ENCODE measurements around the gene PIGH. TPM values are rescaled to one million over a fixed set of nuclear protein-coding genes. Genes with fewer than 3 reads are reported as not detected.

The PIGH gene
- total RNA-seq, 1 donor from 2014 or later: 18.3 TPM

DNA sequence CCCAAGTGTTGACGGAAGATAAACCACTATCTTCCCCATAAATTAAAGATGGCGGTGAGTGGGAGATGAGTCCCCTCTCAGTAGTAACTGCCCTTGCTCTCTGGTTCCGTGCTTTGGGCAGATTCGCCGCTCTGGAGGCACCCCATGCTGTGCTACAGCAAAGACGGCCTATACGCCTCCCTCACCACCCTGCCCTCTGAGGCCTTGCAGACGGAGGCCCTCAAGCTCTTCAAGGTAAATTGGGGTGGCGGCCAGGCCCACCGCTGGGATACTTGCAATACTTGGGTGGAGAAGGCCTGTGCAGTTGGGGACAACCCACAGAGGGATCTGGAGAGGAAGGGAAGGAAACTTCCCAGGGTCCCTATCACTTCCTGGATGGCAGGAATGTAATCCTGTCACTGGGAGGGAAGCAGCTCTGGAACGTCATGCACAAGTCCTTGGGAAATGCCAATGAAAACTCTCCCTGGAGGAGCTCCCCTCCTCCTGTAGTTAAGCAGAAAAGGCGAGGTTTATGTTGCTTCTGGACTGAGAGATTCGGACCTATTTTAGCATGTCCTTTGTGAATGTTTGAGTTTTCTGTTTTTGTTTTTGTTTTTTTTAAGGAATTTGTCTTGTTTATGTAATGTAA is 22.8 kb downstream of the PIGH start:
- no peaks in the 10 kb centered on the region for H3K36me3 Mint-ChIP-seq (ENCODE audit: unreplicated experiment)

DNA sequence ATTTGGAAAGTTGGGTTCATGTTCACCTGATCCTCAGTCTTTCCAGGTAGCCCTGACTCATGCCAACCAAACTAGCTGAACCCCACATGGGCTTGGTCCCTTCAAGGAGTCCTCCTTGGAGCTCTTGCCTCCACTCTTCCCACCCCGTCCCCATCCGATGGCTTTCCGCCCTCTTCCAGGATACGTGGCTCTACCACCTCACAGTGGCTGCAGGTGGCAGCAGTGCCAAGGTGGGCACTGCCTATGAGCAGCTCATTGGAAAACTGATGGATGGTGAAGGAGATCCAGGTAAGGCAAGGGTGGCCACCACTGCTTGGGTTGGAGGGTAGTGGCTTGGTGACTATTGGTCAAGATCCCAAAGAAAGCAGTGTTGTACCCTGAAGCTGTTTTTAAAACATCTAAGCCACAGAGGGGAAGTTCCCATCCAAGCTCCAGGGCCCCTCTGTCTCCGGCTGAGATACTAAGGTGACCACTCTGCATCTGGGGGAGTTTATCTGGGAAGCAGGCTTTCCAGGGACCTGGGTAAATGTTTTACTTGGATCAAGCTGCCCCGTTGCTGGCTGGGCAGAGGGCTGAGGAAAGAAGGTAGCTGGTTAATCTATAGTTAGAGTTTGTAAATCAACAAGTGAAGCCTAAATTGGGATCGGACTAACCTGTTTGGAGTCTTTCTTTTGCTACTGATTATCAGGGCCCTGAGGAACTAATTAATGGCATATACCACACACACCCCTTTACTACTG is 23.7 kb downstream of the PIGH start:
- TF ChIP-seq, protein P1, sequence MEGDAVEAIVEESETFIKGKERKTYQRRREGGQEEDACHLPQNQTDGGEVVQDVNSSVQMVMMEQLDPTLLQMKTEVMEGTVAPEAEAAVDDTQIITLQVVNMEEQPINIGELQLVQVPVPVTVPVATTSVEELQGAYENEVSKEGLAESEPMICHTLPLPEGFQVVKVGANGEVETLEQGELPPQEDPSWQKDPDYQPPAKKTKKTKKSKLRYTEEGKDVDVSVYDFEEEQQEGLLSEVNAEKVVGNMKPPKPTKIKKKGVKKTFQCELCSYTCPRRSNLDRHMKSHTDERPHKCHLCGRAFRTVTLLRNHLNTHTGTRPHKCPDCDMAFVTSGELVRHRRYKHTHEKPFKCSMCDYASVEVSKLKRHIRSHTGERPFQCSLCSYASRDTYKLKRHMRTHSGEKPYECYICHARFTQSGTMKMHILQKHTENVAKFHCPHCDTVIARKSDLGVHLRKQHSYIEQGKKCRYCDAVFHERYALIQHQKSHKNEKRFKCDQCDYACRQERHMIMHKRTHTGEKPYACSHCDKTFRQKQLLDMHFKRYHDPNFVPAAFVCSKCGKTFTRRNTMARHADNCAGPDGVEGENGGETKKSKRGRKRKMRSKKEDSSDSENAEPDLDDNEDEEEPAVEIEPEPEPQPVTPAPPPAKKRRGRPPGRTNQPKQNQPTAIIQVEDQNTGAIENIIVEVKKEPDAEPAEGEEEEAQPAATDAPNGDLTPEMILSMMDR (IDR thresholded peaks at IDR 0.05): no peak
- Mint-ChIP-seq H3K9me3 (ENCODE audit: unreplicated experiment) (no peaks in the 10 kb centered on the region), H3K27ac (ENCODE audit: unreplicated experiment) (no peak overlapping the region)

More for the DNA sequence above, 22.8 kb downstream of the PIGH start:
- no peaks in the 10 kb centered on the region for H3K4me1 Mint-ChIP-seq (ENCODE audit: unreplicated experiment)
- TF ChIP-seq, protein P1 (IDR thresholded peaks at IDR 0.05): no peak
- no peak for DNase-seq (ENCODE audit: extremely low spot score, unreplicated experiment)
- no peaks in the 10 kb centered on the region for H3K27me3 Mint-ChIP-seq (ENCODE audit: unreplicated experiment)
- no peak overlapping the region for H3K27ac Mint-ChIP-seq (ENCODE audit: unreplicated experiment)
- H3K4me3 Mint-ChIP-seq (ENCODE audit: unreplicated experiment): no peak overlapping the region
- H3K9me3 Mint-ChIP-seq (ENCODE audit: unreplicated experiment): no peaks in the 10 kb centered on the region

DNA sequence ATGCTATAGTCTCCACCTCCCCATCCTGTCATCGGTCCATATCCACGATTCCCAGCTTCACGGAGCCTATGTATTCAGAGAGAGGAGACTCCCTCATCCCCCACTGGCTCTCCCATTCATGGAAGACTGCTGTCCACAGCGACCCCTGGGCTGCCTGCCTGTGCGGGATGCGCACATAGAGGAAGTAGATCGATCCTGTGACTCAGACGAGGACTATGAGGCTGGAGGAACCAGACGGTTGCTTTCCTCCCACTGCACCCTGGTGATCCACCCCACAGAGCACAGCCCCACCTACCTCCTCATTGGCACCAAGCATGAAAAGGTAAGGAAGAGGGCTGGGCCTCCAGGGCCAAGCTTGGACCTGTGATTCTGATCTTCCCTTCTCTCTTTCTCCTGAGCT is 24.4 kb downstream of the PIGH start:
- Mint-ChIP-seq H3K27ac (ENCODE audit: unreplicated experiment) (no peak overlapping the region), H3K4me3 (ENCODE audit: unreplicated experiment) (no peak overlapping the region), H3K4me1 (ENCODE audit: unreplicated experiment) (no peaks in the 10 kb centered on the region), H3K36me3 (ENCODE audit: unreplicated experiment) (no peaks in the 10 kb centered on the region), H3K9me3 (ENCODE audit: unreplicated experiment) (no peaks in the 10 kb centered on the region), H3K27me3 (ENCODE audit: unreplicated experiment) (peaks cover 3% of the 10 kb centered on the region)
- TF ChIP-seq, protein P1 (IDR thresholded peaks at IDR 0.05): no peak
- DNase-seq (ENCODE audit: extremely low spot score, unreplicated experiment): no peak

More for the DNA sequence above, 23.7 kb downstream of the PIGH start:
- H3K36me3 Mint-ChIP-seq (ENCODE audit: unreplicated experiment): no peaks in the 10 kb centered on the region
- H3K4me3 Mint-ChIP-seq (ENCODE audit: unreplicated experiment): no peak overlapping the region
- H3K4me1 Mint-ChIP-seq (ENCODE audit: unreplicated experiment): no peaks in the 10 kb centered on the region
- DNase-seq (ENCODE audit: extremely low spot score, unreplicated experiment): no peak
- no peaks in the 10 kb centered on the region for H3K27me3 Mint-ChIP-seq (ENCODE audit: unreplicated experiment)

DNA sequence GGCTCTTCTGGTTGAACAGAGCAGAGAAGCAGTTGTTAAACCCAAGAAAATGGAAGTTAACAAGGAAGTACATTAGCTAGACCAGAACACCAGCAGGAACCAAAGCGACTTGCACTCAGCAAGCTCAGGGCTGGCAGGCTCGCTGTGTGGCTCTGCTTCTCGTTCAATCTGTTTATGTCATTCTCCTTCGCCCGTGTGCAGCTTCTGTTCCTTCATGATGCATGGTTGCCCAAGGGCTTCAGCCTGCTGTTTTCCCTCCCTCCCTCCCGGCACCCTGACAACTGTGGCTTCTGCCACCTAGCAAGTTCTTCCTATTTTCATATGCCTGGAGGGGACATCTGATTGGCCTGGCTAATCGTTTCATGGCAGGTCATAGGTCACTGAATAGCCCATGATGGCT is 25.3 kb downstream of the PIGH start:
- Mint-ChIP-seq H3K27ac (ENCODE audit: unreplicated experiment) (no peak overlapping the region), H3K9me3 (ENCODE audit: unreplicated experiment) (no peaks in the 10 kb centered on the region), H3K27me3 (ENCODE audit: unreplicated experiment) (peaks cover 3% of the 10 kb centered on the region), H3K4me3 (ENCODE audit: unreplicated experiment) (no peak overlapping the region), H3K4me1 (ENCODE audit: unreplicated experiment) (no peaks in the 10 kb centered on the region), H3K36me3 (ENCODE audit: unreplicated experiment) (no peaks in the 10 kb centered on the region)
- TF ChIP-seq, protein P1 (IDR thresholded peaks at IDR 0.05): no peak
- DNase-seq (ENCODE audit: extremely low spot score, unreplicated experiment): no peak

DNA sequence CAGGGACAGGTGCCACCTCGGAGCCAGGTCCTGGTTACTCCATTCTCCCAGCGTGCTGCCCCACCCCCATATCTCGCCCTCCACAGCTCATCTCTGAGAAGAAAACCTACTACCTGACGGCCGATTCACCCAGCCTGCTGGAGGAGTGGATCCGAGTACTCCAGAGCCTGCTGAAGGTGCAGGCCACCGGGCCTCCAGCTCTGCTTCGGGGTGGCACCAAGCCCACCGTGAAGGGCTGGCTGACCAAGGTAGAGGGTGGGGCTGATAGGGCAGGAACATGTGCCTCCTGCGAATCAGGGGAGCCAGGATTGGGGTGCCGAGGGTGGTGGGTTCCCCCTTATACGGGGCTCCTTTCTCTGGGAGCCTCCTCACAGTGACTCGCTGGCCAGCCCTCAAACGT is 25.9 kb downstream of the PIGH start:
- no peaks in the 10 kb centered on the region for H3K36me3 Mint-ChIP-seq (ENCODE audit: unreplicated experiment)
- H3K27ac Mint-ChIP-seq (ENCODE audit: unreplicated experiment): no peak overlapping the region
- TF ChIP-seq, protein P1 (IDR thresholded peaks at IDR 0.05): no peak
- H3K4me1 Mint-ChIP-seq (ENCODE audit: unreplicated experiment): no peaks in the 10 kb centered on the region
- H3K4me3 Mint-ChIP-seq (ENCODE audit: unreplicated experiment): no peak overlapping the region
- DNase-seq (ENCODE audit: extremely low spot score, unreplicated experiment): no peak
- no peaks in the 10 kb centered on the region for H3K9me3 Mint-ChIP-seq (ENCODE audit: unreplicated experiment)
- peaks cover 3% of the 10 kb centered on the region for H3K27me3 Mint-ChIP-seq (ENCODE audit: unreplicated experiment)

Measured in osteocyte (in vitro differentiated cells).